Measurements from ENCODE around the gene FOXP1.

DNA sequence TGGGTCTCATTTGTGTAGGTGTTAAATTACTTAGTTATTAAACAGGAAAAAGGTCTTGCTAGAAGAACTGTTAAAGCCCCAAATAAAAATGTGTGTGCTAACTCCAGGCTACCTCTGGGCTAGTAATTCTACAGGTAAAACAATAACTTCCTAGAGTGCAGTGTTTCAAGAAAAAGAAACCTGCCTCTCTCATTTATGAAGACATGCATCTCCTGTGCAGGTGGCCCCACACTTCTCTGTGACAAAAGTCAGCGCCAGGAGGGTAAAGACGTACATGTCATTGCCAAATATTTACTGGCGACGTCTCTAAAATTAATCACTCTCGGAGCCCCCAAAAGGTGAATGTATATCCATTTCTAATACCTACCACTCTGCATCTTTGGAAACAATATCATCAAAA, 131.7 kb downstream of the FOXP1 start:
- TF ChIP-seq ZNF782 (CRISPR knock-in tag; IDR thresholded peaks at IDR 0.05; ENCODE audit: borderline replicate concordance) (no peak), ZNF251 (CRISPR knock-in tag; IDR thresholded peaks at IDR 0.05) (no peak), TAF1 (CRISPR knock-in tag; IDR thresholded peaks at IDR 0.05) (no peak), FOSL1 (CRISPR knock-in tag; IDR thresholded peaks at IDR 0.05; ENCODE audit: borderline replicate concordance) (no peak), FOXK2 (IDR thresholded peaks at IDR 0.05) (no peak)
- TF ChIP-seq, protein P1, sequence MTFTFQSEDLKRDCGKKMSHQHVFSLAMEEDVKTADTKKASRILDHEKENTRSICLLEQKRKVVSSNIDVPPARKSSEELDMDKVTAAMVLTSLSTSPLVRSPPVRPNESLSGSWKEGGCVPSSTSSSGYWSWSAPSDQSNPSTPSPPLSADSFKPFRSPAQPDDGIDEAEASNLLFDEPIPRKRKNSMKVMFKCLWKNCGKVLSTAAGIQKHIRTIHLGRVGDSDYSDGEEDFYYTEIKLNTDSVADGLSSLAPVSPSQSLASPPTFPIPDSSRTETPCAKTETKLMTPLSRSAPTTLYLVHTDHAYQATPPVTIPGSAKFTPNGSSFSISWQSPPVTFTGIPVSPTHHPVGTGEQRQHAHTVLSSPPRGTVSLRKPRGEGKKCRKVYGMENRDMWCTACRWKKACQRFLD (CRISPR knock-in tag; IDR thresholded peaks at IDR 0.05; ENCODE audit: borderline replicate concordance), result no peak
- TF ChIP-seq, protein P2, sequence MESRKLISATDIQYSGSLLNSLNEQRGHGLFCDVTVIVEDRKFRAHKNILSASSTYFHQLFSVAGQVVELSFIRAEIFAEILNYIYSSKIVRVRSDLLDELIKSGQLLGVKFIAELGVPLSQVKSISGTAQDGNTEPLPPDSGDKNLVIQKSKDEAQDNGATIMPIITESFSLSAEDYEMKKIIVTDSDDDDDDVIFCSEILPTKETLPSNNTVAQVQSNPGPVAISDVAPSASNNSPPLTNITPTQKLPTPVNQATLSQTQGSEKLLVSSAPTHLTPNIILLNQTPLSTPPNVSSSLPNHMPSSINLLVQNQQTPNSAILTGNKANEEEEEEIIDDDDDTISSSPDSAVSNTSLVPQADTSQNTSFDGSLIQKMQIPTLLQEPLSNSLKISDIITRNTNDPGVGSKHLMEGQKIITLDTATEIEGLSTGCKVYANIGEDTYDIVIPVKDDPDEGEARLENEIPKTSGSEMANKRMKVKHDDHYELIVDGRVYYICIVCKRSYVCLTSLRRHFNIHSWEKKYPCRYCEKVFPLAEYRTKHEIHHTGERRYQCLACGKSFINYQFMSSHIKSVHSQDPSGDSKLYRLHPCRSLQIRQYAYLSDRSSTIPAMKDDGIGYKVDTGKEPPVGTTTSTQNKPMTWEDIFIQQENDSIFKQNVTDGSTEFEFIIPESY (CRISPR knock-in tag; IDR thresholded peaks at IDR 0.05), result no peak
- TF ChIP-seq, protein P3, sequence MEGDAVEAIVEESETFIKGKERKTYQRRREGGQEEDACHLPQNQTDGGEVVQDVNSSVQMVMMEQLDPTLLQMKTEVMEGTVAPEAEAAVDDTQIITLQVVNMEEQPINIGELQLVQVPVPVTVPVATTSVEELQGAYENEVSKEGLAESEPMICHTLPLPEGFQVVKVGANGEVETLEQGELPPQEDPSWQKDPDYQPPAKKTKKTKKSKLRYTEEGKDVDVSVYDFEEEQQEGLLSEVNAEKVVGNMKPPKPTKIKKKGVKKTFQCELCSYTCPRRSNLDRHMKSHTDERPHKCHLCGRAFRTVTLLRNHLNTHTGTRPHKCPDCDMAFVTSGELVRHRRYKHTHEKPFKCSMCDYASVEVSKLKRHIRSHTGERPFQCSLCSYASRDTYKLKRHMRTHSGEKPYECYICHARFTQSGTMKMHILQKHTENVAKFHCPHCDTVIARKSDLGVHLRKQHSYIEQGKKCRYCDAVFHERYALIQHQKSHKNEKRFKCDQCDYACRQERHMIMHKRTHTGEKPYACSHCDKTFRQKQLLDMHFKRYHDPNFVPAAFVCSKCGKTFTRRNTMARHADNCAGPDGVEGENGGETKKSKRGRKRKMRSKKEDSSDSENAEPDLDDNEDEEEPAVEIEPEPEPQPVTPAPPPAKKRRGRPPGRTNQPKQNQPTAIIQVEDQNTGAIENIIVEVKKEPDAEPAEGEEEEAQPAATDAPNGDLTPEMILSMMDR (CRISPR knock-in tag; IDR thresholded peaks at IDR 0.05), result no peak
- TF ChIP-seq, protein P4, sequence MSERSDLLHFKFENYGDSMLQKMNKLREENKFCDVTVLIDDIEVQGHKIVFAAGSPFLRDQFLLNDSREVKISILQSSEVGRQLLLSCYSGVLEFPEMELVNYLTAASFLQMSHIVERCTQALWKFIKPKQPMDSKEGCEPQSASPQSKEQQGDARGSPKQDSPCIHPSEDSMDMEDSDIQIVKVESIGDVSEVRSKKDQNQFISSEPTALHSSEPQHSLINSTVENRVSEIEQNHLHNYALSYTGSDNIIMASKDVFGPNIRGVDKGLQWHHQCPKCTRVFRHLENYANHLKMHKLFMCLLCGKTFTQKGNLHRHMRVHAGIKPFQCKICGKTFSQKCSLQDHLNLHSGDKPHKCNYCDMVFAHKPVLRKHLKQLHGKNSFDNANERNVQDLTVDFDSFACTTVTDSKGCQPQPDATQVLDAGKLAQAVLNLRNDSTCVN (CRISPR knock-in tag; IDR thresholded peaks at IDR 0.05; ENCODE audit: borderline replicate concordance), result no peak
